CD4-positive, alpha-beta T cell (primary cell): ENCODE results near the gene RESP18. TPM values are rescaled to one million over a fixed set of nuclear protein-coding genes. Genes with fewer than 3 reads are reported as not detected.

Source experiments
- ATAC-seq: fragments of 200-7000 bp; cut with Tn5 transposase; one replicate; pipeline ENCODE4 v1.10.0; 2022; ENCODE audit warnings: mild to moderate bottlenecking; ENCODE audit not compliant: poor library complexity
- CTCF ChIA-PET: fragments of 350-600 bp; sonication (Branson Sonifier 250); formaldehyde crosslinking; loops from one replicate; lab custom pipeline; 2021; ENCODE audit warnings: antibody characterized with exemption, inconsistent platforms; lab: Charles Lee
- POLR2A ChIA-PET: fragments of 350-600 bp; sonication (Branson Sonifier 250); formaldehyde crosslinking; loops from one replicate; lab custom pipeline; 2021; ENCODE audit warnings: antibody characterized with exemption, inconsistent platforms; lab: Charles Lee
- DNase-seq, 14 experiments: peaks; one replicate each; pipeline ENCODE4 v3.0.0-alpha.2; 2013 to 2020; ENCODE audit warnings: mixed read lengths in 2 of 14
- H3K27ac ChIP-seq, 2 donors: one replicate each; pipeline versions ENCODE4 v1.5.1 to v1.7.0; 2013; ENCODE audit warnings: low read length in 2 of 2, low read depth in 1 of 2, mild to moderate bottlenecking in 1 of 2
- H3K27me3 ChIP-seq, 2 experiments: 1 replicate in 1 of 2; 2 replicates in 1 of 2; pipeline versions ENCODE4 v1.6.1 to v1.7.0; 2013; ENCODE audit warnings: low read length in 2 of 2, control low read depth in 1 of 2, mild to moderate bottlenecking in 1 of 2, moderate library complexity in 1 of 2; ENCODE audit not compliant: insufficient read depth in 2 of 2, control insufficient read depth in 1 of 2
- H3K36me3 ChIP-seq: one replicate; pipeline ENCODE4 v1.6.1; 2013; ENCODE audit warnings: low read length, control low read depth; ENCODE audit not compliant: insufficient read depth
- H3K4me1 ChIP-seq: one replicate; pipeline ENCODE4 v1.6.1; 2013; ENCODE audit warnings: low read length, control low read depth; ENCODE audit not compliant: insufficient read depth
- H3K4me3 ChIP-seq: one replicate; pipeline ENCODE4 v1.5.1; 2013; ENCODE audit warnings: mild to moderate bottlenecking, low read length, moderate library complexity
- H3K9me3 ChIP-seq, 2 experiments: 1 replicate in 1 of 2; 2 replicates in 1 of 2; pipeline versions ENCODE4 v1.6.1 to v1.7.0; 2013; ENCODE audit warnings: low read length in 2 of 2, mild to moderate bottlenecking in 2 of 2, control low read depth in 1 of 2, moderate library complexity in 1 of 2; ENCODE audit not compliant: control insufficient read depth in 1 of 2, insufficient read depth in 1 of 2
- H3K27ac Mint-ChIP-seq: one replicate; pipeline ENCODE4 v1.8.0; 2020; ENCODE audit warnings: mixed read lengths
- H3K27me3 Mint-ChIP-seq: one replicate; pipeline ENCODE4 v1.8.0; 2021; ENCODE audit warnings: mixed read lengths
- H3K36me3 Mint-ChIP-seq: one replicate; pipeline ENCODE4 v1.8.0; 2021; ENCODE audit warnings: low read depth, mixed read lengths
- H3K4me1 Mint-ChIP-seq: one replicate; pipeline ENCODE4 v1.8.0; 2021; ENCODE audit warnings: low read depth, mixed read lengths
- H3K4me3 Mint-ChIP-seq: one replicate; pipeline ENCODE4 v1.8.0; 2020; ENCODE audit warnings: mild to moderate bottlenecking, mixed read lengths
- H3K9me3 Mint-ChIP-seq: one replicate; pipeline ENCODE4 v1.8.0; 2020; ENCODE audit warnings: mixed read lengths
- CTCF ChIP-seq: fragments of 200-600 bp; IDR thresholded peaks from one replicate; pipeline ENCODE4 v1.8.0; 2022; ENCODE audit warnings: antibody characterized with exemption, mild to moderate bottlenecking
- intact Hi-C, 2 experiments: fragments of 100-400 bp; cut with DNase I in 1 of 2; cut with micrococcal nuclease in 1 of 2; formaldehyde crosslinking; loops; one replicate each; pipeline versions ENCODE4 v1.15.1 to v1.9.0; 2023 to 2025; cut with DNase I, micrococcal nuclease
- total RNA-seq, 174 experiments: library from RNA in 2 of 174; stranded (reverse) in 2 of 174; gene quantifications; one replicate each; pipeline ENCODE4 v1.2.3 and lab custom pipeline; 2021 to 2026

Gene RESP18
- total RNA-seq, 2 experiments from 2014 or later = not detected

- peaks cover 14% of the 10 kb centered on the region for H3K36me3 Mint-ChIP-seq
- Histone ChIP-seq H3K27ac (no peak overlapping the region), H3K4me3 (no peak overlapping the region), H3K9me3 (peaks cover 0 to 8% of the 10 kb centered on the region in 2 experiments), H3K4me1 (peaks cover 9% of the 10 kb centered on the region), H3K36me3 (no peaks in the 10 kb centered on the region), H3K27me3 (peaks cover 18 to 21% of the 10 kb centered on the region in 2 experiments)
- POLR2A ChIA-PET = no interaction called here
- CTCF ChIA-PET = no interaction called here
- H3K27ac Mint-ChIP-seq = no peak overlapping the region
- no peak for TF ChIP-seq CTCF
- no peaks in the 10 kb centered on the region for H3K9me3 Mint-ChIP-seq
- no peak for ATAC-seq
- peaks cover 23% of the 10 kb centered on the region for H3K27me3 Mint-ChIP-seq
- intact Hi-C loops = no loop called here
- H3K4me1 Mint-ChIP-seq = no peaks in the 10 kb centered on the region
- H3K4me3 Mint-ChIP-seq = no peak overlapping the region
- peak in 3 of 14 experiments; percentile 7 to 56 (median 43) for DNase-seq
Observed at GRCh38 chr2:219362524-219363164, 30.1 kb upstream of the RESP18 start.

- Histone ChIP-seq H3K36me3 (no peaks in the 10 kb centered on the region), H3K27me3 (peaks cover 18 to 22% of the 10 kb centered on the region in 2 experiments), H3K9me3 (peaks cover 0 to 8% of the 10 kb centered on the region in 2 experiments), H3K27ac (no peak overlapping the region), H3K4me1 (peaks cover 9% of the 10 kb centered on the region), H3K4me3 (no peak overlapping the region)
- CTCF ChIA-PET = no interaction called here
- ATAC-seq (no peak), DNase-seq (no peak)
- intact Hi-C loops = no loop called here
- H3K9me3 Mint-ChIP-seq = no peaks in the 10 kb centered on the region
- H3K4me1 Mint-ChIP-seq = no peaks in the 10 kb centered on the region
- POLR2A ChIA-PET = no interaction called here
- no peak overlapping the region for H3K4me3 Mint-ChIP-seq
- no peak for TF ChIP-seq CTCF
- H3K36me3 Mint-ChIP-seq = peaks cover 14% of the 10 kb centered on the region
- H3K27me3 Mint-ChIP-seq = peaks cover 27% of the 10 kb centered on the region
- H3K27ac Mint-ChIP-seq = no peak overlapping the region
Observed at GRCh38 chr2:219362072-219362471, 29.5 kb upstream of the RESP18 start.

- H3K27me3 Mint-ChIP-seq = peaks cover 63% of the 10 kb centered on the region
- H3K36me3 Mint-ChIP-seq = peaks cover 13% of the 10 kb centered on the region
- ChIA-PET POLR2A (no interaction called here), CTCF (no interaction called here)
- H3K27ac ChIP-seq = no peak overlapping the region
- no peaks in the 10 kb centered on the region for H3K36me3 ChIP-seq
- H3K9me3 Mint-ChIP-seq = no peaks in the 10 kb centered on the region
- peak overlapping the region; percentile 11 for H3K4me3 Mint-ChIP-seq
- DNase-seq = no peak
- no peak overlapping the region for H3K27ac Mint-ChIP-seq
- intact Hi-C loops = loop anchor here in 1 of 2 experiments (10.0 kb wide), 1 partner anchor 304 kb away; no protein-coding TSS in a partner anchor
- no peak for ATAC-seq
- peaks cover 9% of the 10 kb centered on the region for H3K4me1 ChIP-seq
- H3K27me3 ChIP-seq = peaks cover 26 to 42% of the 10 kb centered on the region in 2 experiments
- H3K4me3 ChIP-seq = no peak overlapping the region
- no peaks in the 10 kb centered on the region for H3K4me1 Mint-ChIP-seq
- TF ChIP-seq CTCF = no peak
- H3K9me3 ChIP-seq = peaks cover 0 to 8% of the 10 kb centered on the region in 2 experiments
Observed at GRCh38 chr2:219358170-219359075, 25.9 kb upstream of the RESP18 start.
